ENCODE results near the gene PTPRK.

DNA sequence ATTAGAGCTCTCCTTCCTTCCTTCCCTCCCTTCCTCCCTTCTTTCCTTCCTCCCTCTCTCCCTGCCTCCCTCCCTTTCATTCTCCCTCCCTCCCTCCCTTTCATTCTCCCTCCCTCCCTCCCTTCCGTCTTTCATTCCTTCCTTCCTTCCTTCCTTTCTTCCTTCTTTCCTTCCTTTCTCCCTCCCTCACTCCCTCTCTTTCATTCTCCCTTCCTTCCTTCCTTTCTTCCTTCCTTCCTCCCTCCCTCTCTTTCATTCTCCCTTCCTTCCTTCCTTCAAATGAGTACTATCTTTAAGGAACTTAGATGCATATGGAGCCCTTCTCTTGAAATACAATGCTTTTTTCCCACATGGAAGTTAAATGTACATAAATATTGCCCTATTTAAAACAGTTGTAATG, 20.9 kb upstream of the PTPRK start:
- TF ChIP-seq, protein P1, sequence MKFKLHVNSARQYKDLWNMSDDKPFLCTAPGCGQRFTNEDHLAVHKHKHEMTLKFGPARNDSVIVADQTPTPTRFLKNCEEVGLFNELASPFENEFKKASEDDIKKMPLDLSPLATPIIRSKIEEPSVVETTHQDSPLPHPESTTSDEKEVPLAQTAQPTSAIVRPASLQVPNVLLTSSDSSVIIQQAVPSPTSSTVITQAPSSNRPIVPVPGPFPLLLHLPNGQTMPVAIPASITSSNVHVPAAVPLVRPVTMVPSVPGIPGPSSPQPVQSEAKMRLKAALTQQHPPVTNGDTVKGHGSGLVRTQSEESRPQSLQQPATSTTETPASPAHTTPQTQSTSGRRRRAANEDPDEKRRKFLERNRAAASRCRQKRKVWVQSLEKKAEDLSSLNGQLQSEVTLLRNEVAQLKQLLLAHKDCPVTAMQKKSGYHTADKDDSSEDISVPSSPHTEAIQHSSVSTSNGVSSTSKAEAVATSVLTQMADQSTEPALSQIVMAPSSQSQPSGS (IDR thresholded peaks at IDR 0.05; ENCODE audit: low read length) = no peak
- no peak for TF ChIP-seq SIRT6 (IDR thresholded peaks at IDR 0.05; ENCODE audit: low read length)
